Adrenal gland (tissue), 5 donors: ENCODE results near the gene PI4KA.
A peak's percentile ranks its signal among the peaks of the same experiment; 100 is the strongest.

Experiments used
- CTCF ChIP-seq, 6 experiments: fragments of 450-650 bp in 4 of 6; fragments of 200-600 bp in 2 of 6; sonication (generic) in 1 of 6; IDR thresholded peaks; 1 replicate in 5 of 6; 2 replicates in 1 of 6; pipeline versions ENCODE4 v1.5.1 to v1.8.0; 2016 to 2021; ENCODE audit warnings: antibody characterized with exemption in 6 of 6, mild to moderate bottlenecking in 2 of 6, moderate library complexity in 1 of 6
- POLR2A ChIP-seq, 2 donors: fragments of 450-650 bp; IDR thresholded peaks; one replicate each; pipeline ENCODE4 v1.6.1; 2017; ENCODE audit warnings: antibody characterized with exemption in 2 of 2, mild to moderate bottlenecking in 2 of 2, moderate library complexity in 1 of 2
- donor health status: DM: no; HTN: no; CAD: no.

- TF ChIP-seq CTCF (IDR thresholded peaks at IDR 0.05) (peak in 2 of 6 experiments; percentile 27 to 45), POLR2A (IDR thresholded peaks at IDR 0.05) (peak; percentile 87 to 93)
Observed at GRCh38 chr22:20858615-20859416, at the start of gene PI4KA, which contains the start of gene SNAP29.
